B cell (primary cell): Measurements from ENCODE around the gene ABCF1.

Source experiments
- EZH2 ChIP-seq: IDR thresholded peaks from 2 replicates; pipeline ENCODE4 v1.6.1; 2012; ENCODE audit warnings: borderline replicate concordance, low read depth, mild to moderate bottlenecking, moderate library complexity, low read length; ENCODE audit not compliant: insufficient read depth, poor library complexity, severe bottlenecking
- TF ChIP-seq, protein P1 (sequence below): fragments of 200-600 bp; IDR thresholded peaks from one replicate; pipeline ENCODE4 v1.8.0; 2022; ENCODE audit warnings: antibody characterized with exemption, mild to moderate bottlenecking

DNA sequence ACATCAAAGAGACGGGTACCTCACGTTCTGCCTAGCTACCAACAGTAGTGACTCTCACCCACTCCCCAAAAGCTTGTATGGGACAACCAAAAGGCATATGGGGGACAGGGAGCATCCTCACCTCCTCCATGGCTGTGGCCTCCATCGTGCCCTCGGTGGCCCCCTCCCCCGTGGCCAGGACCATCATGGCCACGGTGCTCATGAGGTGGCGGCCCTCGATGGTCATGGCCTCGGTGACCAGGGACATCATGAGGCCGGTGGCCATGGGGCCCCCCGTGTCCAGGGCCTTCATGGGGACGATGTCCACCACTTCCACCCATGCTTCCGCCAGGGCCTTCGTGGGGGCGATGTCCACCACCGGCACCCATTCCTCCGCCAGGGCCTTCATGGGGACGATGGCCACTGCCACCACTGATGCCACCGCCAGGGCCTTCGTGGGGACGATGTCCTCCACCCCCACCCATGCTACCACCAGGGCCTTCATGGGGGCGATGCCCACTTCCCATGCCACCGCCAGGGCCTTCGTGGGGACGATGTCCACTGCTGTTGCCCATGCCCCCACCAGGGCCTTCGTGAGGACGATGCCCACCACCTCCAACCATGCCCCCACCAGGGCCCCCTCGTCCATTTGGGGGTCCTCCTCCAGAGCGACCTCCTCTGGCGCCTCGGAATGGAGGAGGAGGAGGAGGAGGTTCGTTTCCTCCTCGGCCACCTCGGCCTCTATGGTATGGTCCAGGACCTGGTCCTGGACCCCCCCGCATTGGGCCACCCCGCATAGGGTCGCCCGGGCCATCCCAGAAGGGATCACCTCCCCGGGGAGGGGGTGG, 30.8 kb downstream of the ABCF1 start:
- TF ChIP-seq, protein P1, sequence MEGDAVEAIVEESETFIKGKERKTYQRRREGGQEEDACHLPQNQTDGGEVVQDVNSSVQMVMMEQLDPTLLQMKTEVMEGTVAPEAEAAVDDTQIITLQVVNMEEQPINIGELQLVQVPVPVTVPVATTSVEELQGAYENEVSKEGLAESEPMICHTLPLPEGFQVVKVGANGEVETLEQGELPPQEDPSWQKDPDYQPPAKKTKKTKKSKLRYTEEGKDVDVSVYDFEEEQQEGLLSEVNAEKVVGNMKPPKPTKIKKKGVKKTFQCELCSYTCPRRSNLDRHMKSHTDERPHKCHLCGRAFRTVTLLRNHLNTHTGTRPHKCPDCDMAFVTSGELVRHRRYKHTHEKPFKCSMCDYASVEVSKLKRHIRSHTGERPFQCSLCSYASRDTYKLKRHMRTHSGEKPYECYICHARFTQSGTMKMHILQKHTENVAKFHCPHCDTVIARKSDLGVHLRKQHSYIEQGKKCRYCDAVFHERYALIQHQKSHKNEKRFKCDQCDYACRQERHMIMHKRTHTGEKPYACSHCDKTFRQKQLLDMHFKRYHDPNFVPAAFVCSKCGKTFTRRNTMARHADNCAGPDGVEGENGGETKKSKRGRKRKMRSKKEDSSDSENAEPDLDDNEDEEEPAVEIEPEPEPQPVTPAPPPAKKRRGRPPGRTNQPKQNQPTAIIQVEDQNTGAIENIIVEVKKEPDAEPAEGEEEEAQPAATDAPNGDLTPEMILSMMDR: no peak
- no peak for TF ChIP-seq EZH2
